A549 (cell line): ENCODE results near the gene CEP83.

Source experiments
- CEBPB ChIP-seq, 2 experiments: fragments of >200 bp in 1 of 2; sonication (Bioruptor Twin) in 1 of 2; formaldehyde crosslinking in 1 of 2; IDR thresholded peaks; 2 replicates each; pipeline ENCODE4 v1.6.1; 2012 to 2016
- HDAC2 ChIP-seq: fragments of 200-600 bp; sonication (generic); IDR thresholded peaks from 2 replicates; pipeline ENCODE4 v1.6.1; 2016
- HOXA7 ChIP-seq: fragments of 250-450 bp; sonication (Bioruptor Pico); IDR thresholded peaks from 2 replicates; pipeline ENCODE4 v1.5.0; 2020; ENCODE audit warnings: mild to moderate bottlenecking, moderate library complexity
- JUN ChIP-seq, 2 experiments: fragments of >200 bp; sonication (Bioruptor Twin); formaldehyde crosslinking; IDR thresholded peaks; 2 replicates in 1 of 2; 3 replicates in 1 of 2; pipeline ENCODE4 v1.6.1; 2016 to 2017
- POLR2A ChIP-seq: IDR thresholded peaks from 2 replicates; pipeline ENCODE4 v1.6.1; 2012; ENCODE audit warnings: mild to moderate bottlenecking, low read length
- RAD21 ChIP-seq, 2 experiments: fragments of >200 bp in 1 of 2; sonication (Bioruptor Twin) in 1 of 2; formaldehyde crosslinking in 1 of 2; IDR thresholded peaks in 1 of 2; conservative IDR thresholded peaks in 1 of 2; 2 replicates in 1 of 2; 3 replicates in 1 of 2; pipeline ENCODE4 v1.6.1; 2012 to 2018; ENCODE audit warnings: inconsistent platforms in 1 of 2
- RFX5 ChIP-seq: fragments of 450-650 bp; IDR thresholded peaks from 2 replicates; pipeline ENCODE4 v1.7.1; 2014; ENCODE audit warnings: antibody characterized with exemption, mild to moderate bottlenecking, moderate library complexity
- RNF2 ChIP-seq: fragments of 200-600 bp; sonication (generic); IDR thresholded peaks from 2 replicates; pipeline ENCODE4 v1.6.1; 2016; ENCODE audit warnings: low read depth, mild to moderate bottlenecking, antibody characterized with exemption, moderate library complexity, borderline replicate concordance
- ZSCAN20 ChIP-seq: fragments of 250-450 bp; sonication (Bioruptor Pico); IDR thresholded peaks from 2 replicates; pipeline ENCODE4 v1.8.0; 2022; ENCODE audit warnings: mild to moderate bottlenecking, moderate library complexity
- TF ChIP-seq, protein P1 (sequence below): IDR thresholded peaks from 2 replicates; pipeline ENCODE4 v1.6.1; 2012
- TF ChIP-seq, protein P2 (sequence below): fragments of >200 bp; sonication (Bioruptor Twin); formaldehyde crosslinking; IDR thresholded peaks from 3 replicates; pipeline ENCODE4 v1.5.1; 2016
- TF ChIP-seq, protein P3 (sequence below): fragments of 250-450 bp; sonication (Bioruptor Pico); IDR thresholded peaks from 2 replicates; pipeline ENCODE4 v1.5.0; 2021; ENCODE audit warnings: mild to moderate bottlenecking, moderate library complexity, borderline replicate concordance
- TF ChIP-seq, protein P4 (sequence below): fragments of 150-350 bp; IDR thresholded peaks from 2 replicates; pipeline ENCODE4 v1.6.1; 2014; ENCODE audit warnings: low read depth, mild to moderate bottlenecking, low read length
- TF ChIP-seq, protein P5 (sequence below): fragments of 200-600 bp; sonication (generic); IDR thresholded peaks from 2 replicates; pipeline ENCODE4 v1.6.1; 2016; ENCODE audit warnings: antibody characterized with exemption, mild to moderate bottlenecking, moderate library complexity

DNA sequence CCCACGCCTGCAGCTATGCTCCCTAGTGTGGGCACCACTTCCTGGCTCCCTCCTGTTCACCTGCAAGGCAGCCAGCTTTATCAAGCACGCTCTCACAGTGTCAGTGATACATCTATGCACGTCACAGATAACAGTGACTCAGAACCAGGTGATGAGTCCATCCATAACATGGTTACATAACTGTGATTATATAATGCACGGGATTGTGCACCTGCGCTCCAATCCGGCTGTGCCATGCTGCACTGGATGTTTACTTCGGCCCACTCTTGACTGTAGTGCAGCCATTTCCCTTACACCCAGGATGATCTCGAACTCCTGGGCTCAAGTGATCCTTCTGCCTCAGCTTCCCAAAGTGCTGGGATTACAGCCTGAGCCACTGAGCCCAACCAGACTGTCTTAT is 38.4 kb upstream of the CEP83 start:
- TF ChIP-seq, protein P1, sequence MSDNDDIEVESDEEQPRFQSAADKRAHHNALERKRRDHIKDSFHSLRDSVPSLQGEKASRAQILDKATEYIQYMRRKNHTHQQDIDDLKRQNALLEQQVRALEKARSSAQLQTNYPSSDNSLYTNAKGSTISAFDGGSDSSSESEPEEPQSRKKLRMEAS: no peak
- TF ChIP-seq, protein P2, sequence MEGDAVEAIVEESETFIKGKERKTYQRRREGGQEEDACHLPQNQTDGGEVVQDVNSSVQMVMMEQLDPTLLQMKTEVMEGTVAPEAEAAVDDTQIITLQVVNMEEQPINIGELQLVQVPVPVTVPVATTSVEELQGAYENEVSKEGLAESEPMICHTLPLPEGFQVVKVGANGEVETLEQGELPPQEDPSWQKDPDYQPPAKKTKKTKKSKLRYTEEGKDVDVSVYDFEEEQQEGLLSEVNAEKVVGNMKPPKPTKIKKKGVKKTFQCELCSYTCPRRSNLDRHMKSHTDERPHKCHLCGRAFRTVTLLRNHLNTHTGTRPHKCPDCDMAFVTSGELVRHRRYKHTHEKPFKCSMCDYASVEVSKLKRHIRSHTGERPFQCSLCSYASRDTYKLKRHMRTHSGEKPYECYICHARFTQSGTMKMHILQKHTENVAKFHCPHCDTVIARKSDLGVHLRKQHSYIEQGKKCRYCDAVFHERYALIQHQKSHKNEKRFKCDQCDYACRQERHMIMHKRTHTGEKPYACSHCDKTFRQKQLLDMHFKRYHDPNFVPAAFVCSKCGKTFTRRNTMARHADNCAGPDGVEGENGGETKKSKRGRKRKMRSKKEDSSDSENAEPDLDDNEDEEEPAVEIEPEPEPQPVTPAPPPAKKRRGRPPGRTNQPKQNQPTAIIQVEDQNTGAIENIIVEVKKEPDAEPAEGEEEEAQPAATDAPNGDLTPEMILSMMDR: no peak
- no peak for TF ChIP-seq CEBPB (IDR thresholded peaks at IDR 0.05)
- no peak for TF ChIP-seq RAD21 (conservative IDR thresholded peaks at IDR 0.05 in 1 of 2, IDR thresholded peaks at IDR 0.05 in 1 of 2)
- TF ChIP-seq, protein P3, sequence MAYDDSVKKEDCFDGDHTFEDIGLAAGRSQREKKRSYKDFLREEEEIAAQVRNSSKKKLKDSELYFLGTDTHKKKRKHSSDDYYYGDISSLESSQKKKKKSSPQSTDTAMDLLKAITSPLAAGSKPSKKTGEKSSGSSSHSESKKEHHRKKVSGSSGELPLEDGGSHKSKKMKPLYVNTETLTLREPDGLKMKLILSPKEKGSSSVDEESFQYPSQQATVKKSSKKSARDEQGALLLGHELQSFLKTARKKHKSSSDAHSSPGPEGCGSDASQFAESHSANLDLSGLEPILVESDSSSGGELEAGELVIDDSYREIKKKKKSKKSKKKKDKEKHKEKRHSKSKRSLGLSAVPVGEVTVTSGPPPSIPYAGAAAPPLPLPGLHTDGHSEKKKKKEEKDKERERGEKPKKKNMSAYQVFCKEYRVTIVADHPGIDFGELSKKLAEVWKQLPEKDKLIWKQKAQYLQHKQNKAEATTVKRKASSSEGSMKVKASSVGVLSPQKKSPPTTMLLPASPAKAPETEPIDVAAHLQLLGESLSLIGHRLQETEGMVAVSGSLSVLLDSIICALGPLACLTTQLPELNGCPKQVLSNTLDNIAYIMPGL (CRISPR knock-in tag): no peak
- TF ChIP-seq RNF2: no peak
- TF ChIP-seq POLR2A: no peak
- TF ChIP-seq ZSCAN20 (CRISPR knock-in tag): no peak
- TF ChIP-seq RFX5: no peak
- TF ChIP-seq, protein P4, sequence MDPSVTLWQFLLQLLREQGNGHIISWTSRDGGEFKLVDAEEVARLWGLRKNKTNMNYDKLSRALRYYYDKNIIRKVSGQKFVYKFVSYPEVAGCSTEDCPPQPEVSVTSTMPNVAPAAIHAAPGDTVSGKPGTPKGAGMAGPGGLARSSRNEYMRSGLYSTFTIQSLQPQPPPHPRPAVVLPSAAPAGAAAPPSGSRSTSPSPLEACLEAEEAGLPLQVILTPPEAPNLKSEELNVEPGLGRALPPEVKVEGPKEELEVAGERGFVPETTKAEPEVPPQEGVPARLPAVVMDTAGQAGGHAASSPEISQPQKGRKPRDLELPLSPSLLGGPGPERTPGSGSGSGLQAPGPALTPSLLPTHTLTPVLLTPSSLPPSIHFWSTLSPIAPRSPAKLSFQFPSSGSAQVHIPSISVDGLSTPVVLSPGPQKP: no peak
- TF ChIP-seq HOXA7: no peak
- no peak for TF ChIP-seq JUN (IDR thresholded peaks at IDR 0.05)
- TF ChIP-seq HDAC2: no peak
- TF ChIP-seq, protein P5, sequence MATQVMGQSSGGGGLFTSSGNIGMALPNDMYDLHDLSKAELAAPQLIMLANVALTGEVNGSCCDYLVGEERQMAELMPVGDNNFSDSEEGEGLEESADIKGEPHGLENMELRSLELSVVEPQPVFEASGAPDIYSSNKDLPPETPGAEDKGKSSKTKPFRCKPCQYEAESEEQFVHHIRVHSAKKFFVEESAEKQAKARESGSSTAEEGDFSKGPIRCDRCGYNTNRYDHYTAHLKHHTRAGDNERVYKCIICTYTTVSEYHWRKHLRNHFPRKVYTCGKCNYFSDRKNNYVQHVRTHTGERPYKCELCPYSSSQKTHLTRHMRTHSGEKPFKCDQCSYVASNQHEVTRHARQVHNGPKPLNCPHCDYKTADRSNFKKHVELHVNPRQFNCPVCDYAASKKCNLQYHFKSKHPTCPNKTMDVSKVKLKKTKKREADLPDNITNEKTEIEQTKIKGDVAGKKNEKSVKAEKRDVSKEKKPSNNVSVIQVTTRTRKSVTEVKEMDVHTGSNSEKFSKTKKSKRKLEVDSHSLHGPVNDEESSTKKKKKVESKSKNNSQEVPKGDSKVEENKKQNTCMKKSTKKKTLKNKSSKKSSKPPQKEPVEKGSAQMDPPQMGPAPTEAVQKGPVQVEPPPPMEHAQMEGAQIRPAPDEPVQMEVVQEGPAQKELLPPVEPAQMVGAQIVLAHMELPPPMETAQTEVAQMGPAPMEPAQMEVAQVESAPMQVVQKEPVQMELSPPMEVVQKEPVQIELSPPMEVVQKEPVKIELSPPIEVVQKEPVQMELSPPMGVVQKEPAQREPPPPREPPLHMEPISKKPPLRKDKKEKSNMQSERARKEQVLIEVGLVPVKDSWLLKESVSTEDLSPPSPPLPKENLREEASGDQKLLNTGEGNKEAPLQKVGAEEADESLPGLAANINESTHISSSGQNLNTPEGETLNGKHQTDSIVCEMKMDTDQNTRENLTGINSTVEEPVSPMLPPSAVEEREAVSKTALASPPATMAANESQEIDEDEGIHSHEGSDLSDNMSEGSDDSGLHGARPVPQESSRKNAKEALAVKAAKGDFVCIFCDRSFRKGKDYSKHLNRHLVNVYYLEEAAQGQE: no peak
